ENCODE data around the gene ATP1A4.

Gene ATP1A4

DNA sequence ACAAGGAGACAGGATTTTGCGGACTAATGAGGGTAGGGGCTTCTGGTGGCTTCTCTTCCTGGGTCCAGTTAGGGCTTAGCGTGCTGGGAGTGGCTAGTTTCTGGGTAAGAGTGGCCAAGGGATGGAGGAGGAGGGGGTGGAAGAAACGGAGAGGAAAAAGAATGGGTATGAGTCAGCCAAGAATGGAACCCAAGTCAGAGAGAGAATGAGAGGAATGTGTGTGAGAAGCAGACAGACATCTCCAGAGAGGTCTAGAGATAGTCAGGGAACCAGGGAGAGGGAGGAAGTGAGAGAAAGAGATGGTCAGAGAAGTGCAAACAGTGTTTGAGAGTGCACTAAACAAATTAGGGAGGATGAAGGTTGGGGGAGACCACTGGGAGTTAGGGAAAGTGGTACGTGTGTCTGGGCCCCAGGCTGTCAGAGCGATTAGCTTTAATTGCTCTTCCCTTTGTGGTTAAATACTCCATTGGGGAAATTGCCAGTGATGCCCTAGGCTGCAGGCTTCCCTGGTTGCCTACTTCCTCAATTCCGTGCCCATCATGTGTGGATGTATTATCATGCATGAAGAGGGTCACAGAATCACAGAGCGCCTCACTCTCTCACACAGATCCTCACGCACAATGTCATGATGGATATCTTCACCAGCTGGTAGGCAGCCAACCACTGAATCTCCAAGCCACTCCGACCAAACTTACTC is 55.2 kb downstream of the ATP1A4 start:
- DNase-seq (ENCODE audit: low read depth), result peak; percentile 66

DNA sequence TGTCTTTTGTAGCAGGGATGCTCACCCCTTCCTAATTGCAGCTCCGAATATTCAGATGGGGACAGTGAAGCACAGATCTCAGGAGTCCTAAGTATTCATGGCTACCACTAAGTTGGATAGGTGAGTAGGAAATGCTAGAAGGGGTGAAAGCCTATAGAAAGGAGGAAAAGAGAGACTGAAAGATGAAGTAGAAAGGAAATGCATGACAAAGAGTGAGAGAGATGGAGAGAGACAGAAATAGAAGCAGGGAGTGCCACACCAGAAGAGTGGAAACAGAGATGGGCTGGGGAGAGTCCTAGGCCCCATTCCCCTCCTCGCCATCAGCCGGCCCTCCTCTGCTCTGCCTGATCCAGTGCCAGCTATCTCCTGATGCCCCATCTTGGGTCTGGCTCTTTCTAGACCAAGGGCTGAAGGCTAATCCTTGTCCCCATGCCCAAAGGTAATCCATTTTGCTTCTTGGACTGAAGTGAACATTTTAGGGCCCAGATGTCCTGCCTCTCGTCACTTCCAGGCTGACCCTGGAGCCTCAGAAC is 55.8 kb downstream of the ATP1A4 start:
- no peak for DNase-seq (ENCODE audit: low read depth)

DNA sequence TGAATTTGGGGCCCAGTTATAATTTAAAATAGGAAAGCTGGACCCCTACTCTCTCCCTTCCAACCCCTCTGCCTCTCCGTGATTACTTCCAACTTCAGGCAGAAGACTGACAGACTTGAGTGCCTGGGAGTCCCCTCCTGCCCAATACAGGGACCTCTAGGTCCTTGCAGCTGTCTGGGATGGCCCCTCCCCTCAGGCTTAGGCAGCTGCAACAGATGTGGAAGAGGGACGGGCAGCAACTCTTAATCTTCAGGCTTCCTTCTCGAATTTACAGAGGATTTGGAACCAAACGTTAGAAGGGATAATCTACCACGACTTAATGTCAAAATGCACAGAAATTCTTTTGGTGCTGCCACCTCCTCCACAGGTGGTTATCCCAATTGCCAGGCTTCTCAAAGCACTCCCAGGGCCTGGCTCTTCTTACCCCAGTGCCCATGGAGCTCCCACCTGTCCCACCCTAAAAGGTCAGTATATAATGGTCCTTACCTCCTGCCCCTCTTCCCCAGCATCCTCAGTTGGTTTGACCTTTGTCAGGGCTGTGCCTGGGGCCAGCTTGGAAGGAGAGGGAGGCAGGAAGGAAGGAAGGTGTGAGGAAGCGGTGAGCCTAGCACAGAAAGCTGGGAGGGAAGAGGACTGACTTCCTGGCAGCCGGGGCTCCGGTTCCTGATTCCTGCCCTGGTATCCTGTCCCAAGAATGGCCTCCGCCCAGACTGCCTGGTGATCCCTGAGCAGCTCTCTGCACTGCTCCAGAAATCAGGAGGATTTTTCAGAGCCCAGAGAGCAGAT is 56.6 kb downstream of the ATP1A4 start:
- no peak for DNase-seq (ENCODE audit: low read depth)

DNA sequence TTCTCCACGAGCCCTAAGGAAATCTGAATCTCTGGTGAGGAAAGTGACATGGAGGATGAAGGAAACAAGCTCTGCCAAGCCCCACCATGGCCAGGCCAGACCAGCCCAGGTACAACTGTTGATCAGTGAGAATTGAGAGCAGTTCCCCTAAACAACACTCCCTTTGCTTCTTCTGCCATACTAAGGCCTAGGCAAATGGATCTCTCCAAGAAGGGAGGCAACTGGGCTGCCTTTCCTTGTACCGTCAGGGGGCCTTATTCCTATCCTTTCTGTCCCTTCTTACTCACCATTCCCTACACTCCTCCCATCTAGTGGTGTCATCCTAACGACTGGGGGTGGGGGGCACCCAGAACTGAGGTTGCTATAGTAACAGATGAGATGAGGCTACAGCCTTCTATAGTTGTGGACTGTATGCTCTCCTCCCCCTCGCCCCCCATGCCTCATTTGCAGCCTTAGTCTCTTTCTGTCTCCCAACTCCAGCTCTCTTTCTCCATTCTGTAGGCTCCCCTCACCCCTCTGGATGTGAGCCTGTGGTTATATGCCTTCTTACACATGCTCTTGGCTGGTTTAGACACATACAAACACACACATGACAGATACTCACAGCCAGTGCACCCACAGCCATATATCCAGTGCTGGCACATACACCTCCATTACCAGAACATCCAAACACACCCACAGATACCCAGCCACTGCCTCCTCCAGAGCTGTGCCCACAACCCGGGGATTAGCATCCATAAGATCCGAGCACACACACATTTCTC is 57.3 kb downstream of the ATP1A4 start:
- DNase-seq (ENCODE audit: low read depth), result no peak

DNA sequence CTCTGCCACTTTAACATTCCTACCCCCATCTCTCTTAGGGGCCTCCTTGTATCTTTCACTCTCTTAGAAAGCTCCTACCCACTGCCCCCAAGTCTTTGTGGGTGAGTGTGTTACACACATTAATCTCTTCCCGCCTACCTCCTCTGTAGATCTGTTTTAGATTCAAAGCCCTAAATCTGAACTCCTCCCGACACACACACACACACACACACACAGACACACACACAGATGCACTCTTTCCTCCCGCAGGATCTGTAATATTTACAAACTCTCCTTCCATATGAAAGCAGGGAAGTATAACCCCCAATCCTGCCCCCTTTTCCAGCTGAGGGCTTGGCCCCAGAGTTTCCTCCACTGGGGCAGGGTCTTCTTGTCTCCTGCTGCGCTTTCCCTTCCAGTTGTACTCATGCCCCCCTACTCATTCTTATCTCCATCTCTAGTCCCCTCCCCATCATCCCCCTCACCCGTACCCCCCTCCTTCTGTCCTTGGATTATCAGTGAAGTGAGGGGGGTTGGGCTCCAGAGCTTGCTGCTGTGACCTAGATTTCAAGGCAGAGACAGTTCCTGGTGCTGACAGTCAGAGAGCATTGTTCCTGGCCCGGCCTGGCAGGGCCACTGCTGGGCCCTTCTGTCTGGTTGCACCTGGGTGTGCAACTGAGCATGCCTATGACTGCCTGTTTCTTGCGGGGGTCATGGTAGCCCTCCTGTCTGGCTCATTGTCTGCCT is 58.1 kb downstream of the ATP1A4 start:
- no peak for DNase-seq (ENCODE audit: low read depth)

DNA sequence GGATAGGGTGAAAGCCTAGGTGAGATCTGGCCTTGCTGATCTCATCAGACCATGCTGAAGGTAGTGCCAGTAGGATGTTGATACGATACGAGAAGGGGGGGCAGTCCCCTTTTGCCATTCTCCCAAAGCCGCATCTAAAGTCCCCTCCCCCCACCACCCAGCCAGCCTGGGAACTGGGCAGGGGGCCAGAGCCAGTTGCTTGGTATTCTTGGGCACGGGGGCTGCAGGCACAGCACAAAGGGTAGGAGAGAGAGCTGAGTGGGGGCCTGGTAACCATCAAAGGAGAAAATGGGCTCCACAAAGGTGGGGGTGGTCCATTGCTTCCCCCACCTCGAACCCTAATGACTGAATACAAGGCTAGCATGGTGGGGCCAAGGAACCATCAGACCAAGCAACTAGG is 59.2 kb downstream of the ATP1A4 start:
- DNase-seq (ENCODE audit: low read depth), result no peak

DNA sequence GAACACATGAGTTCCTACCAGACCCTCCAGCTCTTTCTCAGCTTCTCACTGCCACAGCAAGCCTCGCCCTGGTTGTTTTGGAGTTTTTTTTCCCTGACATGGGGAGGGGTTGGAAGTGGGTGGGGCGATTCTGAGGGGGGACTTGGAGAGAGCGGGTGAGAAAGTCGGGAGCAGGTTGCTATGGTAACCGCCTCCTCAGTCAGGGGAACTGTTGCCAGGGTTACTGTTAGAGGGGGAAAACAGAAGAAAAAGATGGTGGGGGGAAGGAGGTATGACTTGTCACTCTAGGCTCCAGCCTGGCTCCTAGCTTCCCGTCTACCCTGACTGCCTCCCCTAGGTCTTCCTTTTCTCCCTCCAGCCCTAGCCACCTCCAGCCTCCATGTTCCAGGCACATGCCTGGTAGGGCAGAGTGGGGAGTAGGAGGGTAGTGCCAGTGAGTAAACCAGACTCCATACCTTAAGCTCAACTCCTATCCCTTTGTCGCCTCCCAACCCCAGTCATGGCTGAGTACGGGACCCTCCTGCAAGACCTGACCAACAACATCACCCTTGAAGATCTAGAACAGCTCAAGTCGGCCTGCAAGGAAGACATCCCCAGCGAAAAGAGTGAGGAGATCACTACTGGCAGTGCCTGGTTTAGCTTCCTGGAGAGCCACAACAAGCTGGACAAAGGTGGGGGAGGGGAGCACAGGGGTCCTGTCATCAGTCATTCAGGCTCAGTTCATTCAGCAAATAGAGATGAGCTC is 59.8 kb downstream of the ATP1A4 start:
- DNase-seq (ENCODE audit: low read depth), result no peak

DNA sequence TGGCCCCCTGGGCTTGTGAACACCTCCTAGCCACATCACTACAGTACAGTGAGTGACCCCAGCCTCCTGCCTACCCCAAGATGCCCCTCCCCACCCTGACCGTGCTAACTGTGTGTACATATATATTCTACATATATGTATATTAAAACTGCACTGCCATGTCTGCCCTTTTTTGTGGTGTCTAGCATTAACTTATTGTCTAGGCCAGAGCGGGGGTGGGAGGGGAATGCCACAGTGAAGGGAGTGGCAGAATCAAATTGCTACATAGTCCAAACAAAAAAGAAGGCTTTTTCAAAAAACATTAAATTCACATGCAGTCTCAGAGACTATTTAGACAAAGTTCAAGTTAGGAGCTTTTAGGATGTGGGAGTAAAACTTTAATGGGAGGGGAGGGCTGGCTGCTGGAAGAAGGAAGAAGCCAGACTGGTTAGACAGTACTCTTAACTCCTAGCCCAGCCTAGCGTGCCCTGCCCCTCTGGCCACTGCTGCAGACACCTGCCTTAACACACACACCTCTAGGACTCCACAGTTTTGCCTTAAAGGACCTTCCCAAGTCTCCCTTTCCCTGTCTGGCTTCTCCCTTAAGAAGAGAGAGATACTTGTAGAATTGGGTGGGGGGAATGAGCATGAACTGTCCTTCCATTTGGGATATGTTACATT is 63.2 kb downstream of the ATP1A4 start:
- no peak for DNase-seq (ENCODE audit: low read depth)

DNA sequence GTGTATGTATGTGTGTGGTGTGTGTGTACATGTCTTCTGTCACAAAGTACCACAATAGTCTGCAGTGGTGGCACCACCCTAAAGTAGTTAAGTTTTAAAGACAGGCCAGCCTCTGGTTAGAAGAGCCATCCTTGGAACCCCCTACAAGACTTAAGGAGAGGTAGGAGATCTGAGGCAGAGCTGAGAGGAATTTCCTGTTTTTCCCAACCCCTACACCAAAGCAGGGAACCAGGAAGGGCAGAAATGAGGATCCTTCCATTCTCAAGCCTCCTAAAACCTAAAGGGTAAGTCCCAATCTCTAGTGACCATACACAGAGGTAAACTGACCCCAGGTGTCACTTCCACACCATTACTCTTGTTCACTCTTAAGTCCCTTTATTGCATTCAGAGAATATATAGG is 64.9 kb downstream of the ATP1A4 start:
- DNase-seq (ENCODE audit: low read depth), result no peak

DNA sequence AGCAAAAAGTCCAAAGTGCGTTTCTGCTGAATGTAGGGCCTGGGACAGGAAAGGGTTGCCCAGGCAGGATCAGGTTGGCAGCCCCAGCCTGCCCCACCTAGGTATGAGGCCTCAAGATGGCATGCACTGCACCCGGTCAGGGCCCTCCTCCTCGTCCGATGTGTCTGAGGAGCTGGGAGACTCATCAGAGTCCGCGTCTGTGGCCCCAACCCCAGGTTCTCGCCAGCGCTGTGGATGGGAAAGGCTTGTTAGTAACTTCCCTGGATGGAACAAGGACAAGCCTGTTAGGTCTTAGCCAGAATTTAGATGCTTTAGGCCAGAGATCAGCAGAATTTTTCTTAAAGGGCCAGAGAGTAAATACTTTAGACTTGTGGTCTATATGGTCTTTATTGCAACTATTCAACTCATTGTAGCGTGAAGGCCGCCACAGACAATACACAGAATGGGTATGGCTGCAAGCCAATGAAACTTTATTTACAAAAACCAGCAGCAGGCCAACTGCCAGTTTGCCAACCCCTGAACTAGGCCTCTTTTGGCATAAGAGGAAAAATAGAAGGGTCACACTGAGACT is 66.2 kb downstream of the ATP1A4 start:
- DNase-seq (ENCODE audit: low read depth), result no peak

DNA sequence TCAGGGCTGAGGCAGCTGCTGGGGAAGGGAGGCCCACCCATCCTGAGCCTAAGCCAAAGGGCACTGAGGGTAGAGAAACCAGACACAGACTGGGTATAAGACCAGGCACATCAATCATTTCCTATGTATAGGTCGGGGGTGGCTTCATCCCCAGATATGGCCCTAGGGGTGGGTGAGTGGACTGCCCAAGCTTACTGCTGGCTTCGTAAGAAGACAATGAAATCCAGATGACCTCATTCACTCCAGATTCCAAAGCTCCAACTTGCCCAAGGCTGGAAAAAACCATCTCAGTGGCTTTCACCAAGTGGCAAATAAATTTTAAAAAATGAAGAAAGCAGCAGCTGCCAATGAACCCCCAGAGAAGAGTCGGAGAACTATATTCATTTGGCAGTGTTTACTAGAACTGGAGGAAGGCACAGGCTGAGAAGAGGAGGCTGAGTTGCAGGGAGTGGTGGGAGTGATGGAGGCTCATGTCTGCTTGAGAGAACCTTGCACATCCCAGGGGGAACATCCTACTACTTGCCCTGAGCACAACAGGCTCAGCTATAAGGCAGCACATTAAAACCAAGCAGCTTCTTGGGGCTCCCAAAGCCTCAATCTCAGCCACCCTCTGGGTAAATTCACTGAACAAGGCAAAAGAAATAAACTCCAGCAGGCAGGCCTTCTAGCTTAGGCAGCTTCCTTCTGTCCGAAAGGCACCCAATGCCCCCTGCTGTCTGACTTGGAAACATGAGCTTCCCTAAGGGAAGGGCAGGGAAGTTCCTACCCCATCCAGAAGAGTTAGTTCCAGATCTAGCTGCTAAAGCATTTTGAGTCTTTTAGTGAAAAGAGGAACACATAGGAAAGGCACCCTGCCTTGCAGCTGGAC is 67.9 kb downstream of the ATP1A4 start:
- peak; percentile 65 for DNase-seq (ENCODE audit: low read depth)

DNA sequence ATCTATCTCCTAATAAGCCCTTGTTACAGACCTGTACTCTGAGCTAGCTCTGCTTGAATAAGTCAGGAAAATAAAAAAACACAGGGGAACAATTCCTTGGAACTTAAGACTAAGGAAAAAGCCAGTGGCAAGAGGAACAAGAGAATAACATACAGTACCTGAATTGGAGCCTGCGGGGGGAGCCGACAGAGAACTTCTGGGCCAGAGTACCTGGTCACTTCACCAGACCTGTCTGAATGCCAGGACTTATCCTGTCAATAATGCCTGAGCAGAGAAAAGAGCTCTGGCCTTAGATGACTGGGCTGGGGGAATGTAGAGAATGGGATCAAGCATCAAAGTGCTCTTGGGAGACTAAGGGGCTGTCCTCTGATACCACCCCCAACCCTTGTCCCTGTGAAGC is 68.9 kb downstream of the ATP1A4 start:
- no peak for DNase-seq (ENCODE audit: low read depth)

DNA sequence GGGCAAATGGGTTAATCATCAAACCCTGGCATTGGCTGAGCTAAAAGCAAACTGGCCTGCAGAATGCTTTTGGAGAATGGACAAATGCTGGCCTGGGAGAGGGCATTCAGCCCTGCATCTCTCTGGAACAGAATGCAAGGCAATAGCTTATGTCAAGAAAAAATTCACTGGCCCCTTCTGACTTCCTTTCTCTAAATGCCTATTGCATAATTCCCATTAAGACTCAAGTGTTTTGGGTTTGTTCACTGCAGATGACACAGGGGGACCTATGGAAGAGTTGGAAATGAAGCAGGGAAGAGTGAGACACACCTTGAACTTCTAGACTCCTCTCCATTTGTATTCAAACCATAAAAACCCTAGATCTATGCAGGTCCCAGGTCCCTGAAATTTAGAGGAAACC is 69.7 kb downstream of the ATP1A4 start:
- DNase-seq (ENCODE audit: low read depth), result no peak

DNA sequence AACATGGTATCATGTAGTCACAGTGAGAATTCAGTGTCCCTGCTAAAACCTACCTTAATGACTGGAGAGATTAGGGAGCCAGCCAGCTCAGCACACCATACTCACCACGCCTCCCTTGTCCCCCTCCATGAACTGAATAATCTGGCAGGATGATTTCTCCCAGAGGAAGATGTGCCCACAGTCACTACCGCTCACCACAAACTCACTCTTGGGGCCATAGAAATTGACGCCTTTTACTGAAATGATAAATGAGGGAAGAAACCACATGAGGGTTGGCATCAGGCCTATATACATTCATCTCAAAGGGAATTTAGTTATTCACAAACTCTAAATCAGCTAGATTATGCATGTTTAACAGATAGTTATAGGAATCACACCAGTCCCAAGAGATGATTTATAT is 71.1 kb downstream of the ATP1A4 start:
- DNase-seq (ENCODE audit: low read depth), result no peak

DNA sequence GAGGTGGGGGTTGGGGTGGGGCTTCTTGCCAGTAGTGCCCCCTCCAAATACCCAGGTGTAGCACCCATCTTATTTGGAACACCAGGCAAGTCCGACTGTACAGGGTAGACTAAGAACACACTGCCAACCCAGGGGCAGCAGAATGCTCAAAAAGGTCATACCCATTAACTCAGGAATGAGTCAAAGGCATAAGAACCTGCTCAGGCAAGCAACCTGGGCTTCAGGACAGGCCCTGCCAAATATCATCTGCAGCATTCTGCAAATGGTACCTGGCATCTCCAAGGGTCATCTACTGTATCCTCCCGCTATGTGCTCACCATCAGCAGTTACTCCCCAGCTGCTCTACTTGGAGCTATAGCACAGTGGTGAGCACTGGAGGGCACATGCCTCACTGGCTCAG is 73.2 kb downstream of the ATP1A4 start:
- no peak for DNase-seq (ENCODE audit: low read depth)

DNA sequence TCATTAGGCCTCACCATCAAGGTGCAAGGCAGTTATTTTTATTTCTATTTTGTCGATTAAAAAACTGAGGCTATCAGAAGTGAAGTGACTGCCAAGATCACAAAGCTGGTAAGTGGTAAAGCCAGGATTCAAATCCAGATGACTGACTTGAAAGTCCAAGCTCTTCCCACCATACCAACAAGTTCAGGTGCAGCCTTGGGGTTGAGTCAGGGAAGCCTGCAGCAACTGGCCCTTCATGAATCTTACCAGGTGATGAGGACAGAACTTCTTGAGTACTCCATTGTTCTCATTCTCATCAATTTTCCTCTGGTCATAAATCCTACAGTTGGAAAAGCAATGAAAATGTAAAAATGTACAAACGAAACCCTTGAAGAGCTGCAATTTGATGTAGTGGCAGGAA is 73.9 kb downstream of the ATP1A4 start:
- DNase-seq (ENCODE audit: low read depth), result no peak

DNA sequence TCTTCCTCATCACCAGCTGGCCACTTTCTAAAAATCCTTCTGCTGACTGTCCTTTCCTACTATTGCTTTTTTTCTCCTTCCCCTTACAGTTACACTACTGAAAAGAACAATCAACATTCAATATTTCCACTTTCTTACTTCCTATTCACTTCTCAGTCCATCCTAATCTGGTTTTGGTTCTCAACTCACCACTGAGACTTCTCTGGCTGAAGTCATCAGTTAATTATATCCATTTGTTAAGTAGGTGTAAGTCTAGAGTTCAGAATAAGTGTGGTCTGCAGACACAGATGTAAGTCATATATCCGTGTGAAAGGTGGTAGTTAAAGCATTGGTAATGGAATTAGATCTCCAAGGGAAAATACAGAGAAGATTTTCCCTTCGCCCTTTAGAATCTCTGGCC is 75.2 kb downstream of the ATP1A4 start:
- no peak for DNase-seq (ENCODE audit: low read depth)

DNA sequence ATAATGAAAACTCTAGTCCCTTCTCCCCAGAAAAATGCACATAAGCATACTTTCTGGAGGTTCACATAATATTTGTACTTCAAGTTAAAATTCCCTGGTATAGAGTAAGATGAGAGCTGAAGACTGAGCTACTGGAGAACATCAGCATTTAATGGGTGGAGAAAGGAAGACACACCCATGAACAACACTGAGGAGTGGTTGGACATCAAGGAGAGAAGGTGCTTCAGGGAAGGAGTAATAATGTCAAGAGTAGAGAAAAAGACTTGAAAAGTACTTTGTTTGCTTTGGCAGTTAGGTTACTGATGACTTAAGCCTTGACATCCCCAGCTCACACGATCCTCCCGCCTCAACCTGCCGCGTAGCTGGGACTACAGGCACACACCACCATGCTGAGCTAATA is 75.6 kb downstream of the ATP1A4 start:
- DNase-seq (ENCODE audit: low read depth), result no peak

DNA sequence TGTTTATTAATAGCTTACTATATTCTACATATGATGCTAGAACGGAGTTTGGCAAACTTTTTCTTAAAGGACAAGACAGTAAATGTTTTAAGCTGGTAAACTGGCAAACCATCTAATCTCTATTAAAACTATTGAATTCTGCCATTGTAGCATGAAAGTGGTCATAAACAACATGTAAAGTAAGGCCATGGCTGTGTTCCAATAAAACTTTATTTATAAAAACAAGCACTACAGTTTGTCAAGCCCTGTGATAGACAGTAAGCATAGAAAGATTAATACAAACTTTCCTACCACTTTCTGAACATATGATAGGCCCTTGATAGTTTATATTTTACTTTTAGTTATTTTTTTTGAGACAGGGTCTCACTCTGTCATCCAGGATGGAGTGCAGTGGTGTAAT is 76.2 kb downstream of the ATP1A4 start:
- DNase-seq (ENCODE audit: low read depth), result no peak

DNA sequence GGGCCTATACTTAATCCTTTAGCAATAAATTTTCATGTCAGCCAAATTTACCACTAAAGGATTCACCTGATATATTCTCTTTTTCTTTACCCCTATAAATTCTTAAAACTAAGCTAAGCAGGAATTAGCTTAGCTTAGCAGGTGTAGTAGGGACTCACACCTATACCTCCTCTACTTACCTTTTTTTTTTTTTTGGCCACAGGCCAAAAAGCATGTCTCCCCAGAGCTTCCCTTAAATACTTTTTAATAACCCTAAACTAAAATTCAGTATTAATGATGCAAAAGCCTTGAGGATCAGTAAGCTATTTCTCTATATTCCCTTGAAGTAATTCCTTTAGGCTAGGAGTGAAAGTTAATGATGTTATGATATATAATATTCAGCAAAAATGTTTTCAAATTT is 77.0 kb downstream of the ATP1A4 start:
- DNase-seq (ENCODE audit: low read depth), result no peak
